WTC11 (cell line): ENCODE data around the gene AMBN. TPM values are rescaled to one million over a fixed set of nuclear protein-coding genes. Genes with fewer than 3 reads are reported as not detected.

Experiments
- ATAC-seq: fragments of 200-7000 bp; cut with Tn5 transposase; 2 replicates; pipeline ENCODE4 v1.10.0; 2021; ENCODE audit warnings: mild to moderate bottlenecking, moderate library complexity
- CTCF ChIA-PET: fragments of 300-600 bp; sonication (Branson Sonifier 250); formaldehyde crosslinking; loops from one replicate; lab custom pipeline; 2021; ENCODE audit warnings: antibody characterized with exemption; lab: Charles Lee
- POLR2A ChIA-PET: fragments of 350-600 bp; sonication (Branson Sonifier 250); formaldehyde crosslinking; loops from one replicate; lab custom pipeline; 2021; ENCODE audit warnings: antibody characterized with exemption; lab: Charles Lee
- DNase-seq: peaks from one replicate; pipeline ENCODE4 v3.0.0; 2021; ENCODE audit warnings: low spot score
- H3K27ac Mint-ChIP-seq: 2 replicates; pipeline ENCODE4 v1.8.0; 2021; ENCODE audit warnings: mixed read lengths
- H3K27me3 Mint-ChIP-seq: 2 replicates; pipeline ENCODE4 v1.8.0; 2021; ENCODE audit warnings: low read depth, mild to moderate bottlenecking, moderate library complexity, mixed read lengths
- H3K36me3 Mint-ChIP-seq: 2 replicates; pipeline ENCODE4 v1.8.0; 2021; ENCODE audit warnings: mixed read lengths
- H3K4me1 Mint-ChIP-seq: 2 replicates; pipeline ENCODE4 v1.8.0; 2022; ENCODE audit warnings: mixed read lengths
- H3K4me3 Mint-ChIP-seq: 2 replicates; pipeline ENCODE4 v1.8.0; 2021; ENCODE audit warnings: mild to moderate bottlenecking, moderate library complexity, mixed read lengths
- H3K9me3 Mint-ChIP-seq: 2 replicates; pipeline ENCODE4 v1.8.0; 2021; ENCODE audit warnings: mixed read lengths
- ATF1 ChIP-seq: sonication (generic); formaldehyde crosslinking; IDR thresholded peaks from 2 replicates; pipeline ENCODE4 v1.8.1; 2023; ENCODE audit warnings: mild to moderate bottlenecking, moderate library complexity, missing genetic modification reagents
- CBFB ChIP-seq: sonication (generic); formaldehyde crosslinking; IDR thresholded peaks from 2 replicates; pipeline ENCODE4 v1.8.1; 2022; ENCODE audit warnings: mild to moderate bottlenecking, low read depth, missing genetic modification reagents
- CREB1 ChIP-seq: sonication (generic); formaldehyde crosslinking; IDR thresholded peaks from 2 replicates; pipeline ENCODE4 v1.8.0; 2023; ENCODE audit warnings: mild to moderate bottlenecking, missing genetic modification reagents
- EMX1 ChIP-seq: fragments of 250-450 bp; sonication (Bioruptor Pico); IDR thresholded peaks from 2 replicates; pipeline ENCODE4 v1.8.0; 2021; ENCODE audit warnings: mild to moderate bottlenecking
- FOXK1 ChIP-seq: sonication (generic); formaldehyde crosslinking; IDR thresholded peaks from 2 replicates; pipeline ENCODE4 v1.8.0; 2022; ENCODE audit warnings: mild to moderate bottlenecking, moderate library complexity, missing genetic modification reagents
- GRHL2 ChIP-seq: fragments of 250-450 bp; sonication (Bioruptor Pico); IDR thresholded peaks from 2 replicates; pipeline ENCODE4 v1.8.0; 2022; ENCODE audit warnings: mild to moderate bottlenecking, moderate library complexity; ENCODE audit not compliant: insufficient replicate concordance, severe bottlenecking
- GTF2I ChIP-seq: fragments of 250-450 bp; sonication (Bioruptor Pico); conservative IDR thresholded peaks from 2 replicates; pipeline ENCODE4 v1.4.0; 2021; ENCODE audit warnings: mild to moderate bottlenecking
- IRF2 ChIP-seq: sonication (generic); formaldehyde crosslinking; IDR thresholded peaks from 2 replicates; pipeline ENCODE4 v1.8.0; 2022; ENCODE audit warnings: low read depth, missing genetic modification reagents, borderline replicate concordance
- KAT7 ChIP-seq: sonication (generic); formaldehyde crosslinking; IDR thresholded peaks from 2 replicates; pipeline ENCODE4 v1.8.1; 2023; ENCODE audit warnings: missing genetic modification reagents, mild to moderate bottlenecking, borderline replicate concordance
- NFATC4 ChIP-seq: fragments of 250-450 bp; sonication (Bioruptor Pico); IDR thresholded peaks from 2 replicates; pipeline ENCODE4 v1.9.0; 2021; ENCODE audit warnings: mild to moderate bottlenecking
- NFYB ChIP-seq: sonication (generic); formaldehyde crosslinking; conservative IDR thresholded peaks from 2 replicates; pipeline ENCODE4 v1.8.0; 2022; ENCODE audit warnings: low read depth, missing genetic modification reagents
- OVOL2 ChIP-seq: fragments of 250-450 bp; sonication (Bioruptor Pico); IDR thresholded peaks from 2 replicates; pipeline ENCODE4 v1.9.0; 2021; ENCODE audit warnings: mild to moderate bottlenecking, borderline replicate concordance
- RELA ChIP-seq: sonication (generic); formaldehyde crosslinking; IDR thresholded peaks from 2 replicates; pipeline ENCODE4 v1.8.1; 2022; ENCODE audit warnings: missing genetic modification reagents, mild to moderate bottlenecking, borderline replicate concordance
- SMAD3 ChIP-seq: sonication (generic); formaldehyde crosslinking; IDR thresholded peaks from 2 replicates; pipeline ENCODE4 v1.8.0; 2022; ENCODE audit warnings: missing genetic modification reagents, mild to moderate bottlenecking, borderline replicate concordance
- SOX15 ChIP-seq: fragments of 250-450 bp; sonication (Bioruptor Pico); IDR thresholded peaks from 2 replicates; pipeline ENCODE4 v1.9.0; 2021; ENCODE audit warnings: mild to moderate bottlenecking
- SP1 ChIP-seq: sonication (generic); formaldehyde crosslinking; conservative IDR thresholded peaks from 2 replicates; pipeline ENCODE4 v1.8.1; 2022; ENCODE audit warnings: missing genetic modification reagents
- ZNF121 ChIP-seq: sonication (generic); formaldehyde crosslinking; IDR thresholded peaks from 2 replicates; pipeline ENCODE4 v1.8.0; 2023; ENCODE audit warnings: missing genetic modification reagents
- ZNF219 ChIP-seq: sonication (generic); formaldehyde crosslinking; IDR thresholded peaks from 2 replicates; pipeline ENCODE4 v1.8.0; 2023; ENCODE audit warnings: missing genetic modification reagents, mild to moderate bottlenecking, borderline replicate concordance
- ZNF232 ChIP-seq: sonication (generic); formaldehyde crosslinking; IDR thresholded peaks from 2 replicates; pipeline ENCODE4 v1.8.0; 2022; ENCODE audit warnings: mild to moderate bottlenecking, missing genetic modification reagents
- ZNF396 ChIP-seq: fragments of 250-450 bp; sonication (Bioruptor Pico); IDR thresholded peaks from 2 replicates; pipeline ENCODE4 v1.8.0; 2021; ENCODE audit warnings: mild to moderate bottlenecking, moderate library complexity, borderline replicate concordance
- total RNA-seq: library from RNA; stranded (reverse); gene quantifications from 3 replicates; pipeline ENCODE4 v1.2.3, GENCODE V29; 2021
- TF ChIP-seq, protein P1 (sequence below): sonication (generic); formaldehyde crosslinking; IDR thresholded peaks from 2 replicates; pipeline ENCODE4 v1.8.1; 2023; ENCODE audit warnings: mild to moderate bottlenecking, missing genetic modification reagents
- TF ChIP-seq, protein P2 (sequence below): sonication (generic); formaldehyde crosslinking; IDR thresholded peaks from 2 replicates; pipeline ENCODE4 v1.8.1; 2022; ENCODE audit warnings: mild to moderate bottlenecking, moderate library complexity, missing genetic modification reagents
- TF ChIP-seq, protein P3 (sequence below): sonication (generic); formaldehyde crosslinking; IDR thresholded peaks from 2 replicates; pipeline ENCODE4 v1.8.0; 2023; ENCODE audit warnings: missing genetic modification reagents
- TF ChIP-seq, protein P4 (sequence below): fragments of 250-450 bp; sonication (Bioruptor Pico); IDR thresholded peaks from 2 replicates; pipeline ENCODE4 v2.1.2; 2022; ENCODE audit warnings: mild to moderate bottlenecking, moderate library complexity
- TF ChIP-seq, protein P5 (sequence below): fragments of 250-450 bp; sonication (Bioruptor Pico); IDR thresholded peaks from 2 replicates; pipeline ENCODE4 v1.9.0; 2021; ENCODE audit warnings: mild to moderate bottlenecking
- TF ChIP-seq, protein P6 (sequence below): sonication (generic); formaldehyde crosslinking; IDR thresholded peaks from 2 replicates; pipeline ENCODE4 v1.8.1; 2023; ENCODE audit warnings: mild to moderate bottlenecking, missing genetic modification reagents

AMBN gene
- total RNA-seq, 1 experiment from 2014 or later, result not detected

DNA sequence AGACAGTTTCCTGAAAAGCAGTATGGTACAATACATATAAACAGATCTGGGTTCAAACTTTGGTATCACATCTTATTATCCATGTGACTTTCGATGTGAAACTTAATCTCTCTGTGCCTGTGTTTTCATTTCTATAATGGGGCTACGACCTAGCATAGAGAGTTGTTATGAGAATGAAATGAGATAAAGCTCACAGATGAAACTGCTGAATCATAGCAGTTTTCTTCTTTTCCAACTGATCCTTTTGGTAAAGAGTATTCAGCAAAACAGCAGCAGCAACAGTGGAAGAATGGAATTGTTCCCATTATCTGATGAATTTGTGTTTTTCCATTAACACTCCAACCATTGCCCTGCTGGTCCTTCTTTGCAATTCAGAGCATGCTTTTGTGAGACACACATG lies 16.3 kb downstream of the AMBN start:
- DNase-seq (no peak), ATAC-seq (no peak)
- Mint-ChIP-seq H3K4me1 (peaks cover 6% of the 10 kb centered on the region; the same call in 1 of the 2 replicates), H3K9me3 (peaks cover 4% of the 10 kb centered on the region), H3K27ac (no peak overlapping the region), H3K27me3 (no peaks in the 10 kb centered on the region), H3K4me3 (no peak overlapping the region), H3K36me3 (no peaks in the 10 kb centered on the region)
- POLR2A ChIA-PET, result no interaction called here
- TF ChIP-seq SMAD3 (CRISPR knock-in tag), result no peak
- TF ChIP-seq, protein P1, sequence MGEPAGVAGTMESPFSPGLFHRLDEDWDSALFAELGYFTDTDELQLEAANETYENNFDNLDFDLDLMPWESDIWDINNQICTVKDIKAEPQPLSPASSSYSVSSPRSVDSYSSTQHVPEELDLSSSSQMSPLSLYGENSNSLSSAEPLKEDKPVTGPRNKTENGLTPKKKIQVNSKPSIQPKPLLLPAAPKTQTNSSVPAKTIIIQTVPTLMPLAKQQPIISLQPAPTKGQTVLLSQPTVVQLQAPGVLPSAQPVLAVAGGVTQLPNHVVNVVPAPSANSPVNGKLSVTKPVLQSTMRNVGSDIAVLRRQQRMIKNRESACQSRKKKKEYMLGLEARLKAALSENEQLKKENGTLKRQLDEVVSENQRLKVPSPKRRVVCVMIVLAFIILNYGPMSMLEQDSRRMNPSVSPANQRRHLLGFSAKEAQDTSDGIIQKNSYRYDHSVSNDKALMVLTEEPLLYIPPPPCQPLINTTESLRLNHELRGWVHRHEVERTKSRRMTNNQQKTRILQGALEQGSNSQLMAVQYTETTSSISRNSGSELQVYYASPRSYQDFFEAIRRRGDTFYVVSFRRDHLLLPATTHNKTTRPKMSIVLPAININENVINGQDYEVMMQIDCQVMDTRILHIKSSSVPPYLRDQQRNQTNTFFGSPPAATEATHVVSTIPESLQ (CRISPR knock-in tag), result no peak
- TF ChIP-seq GTF2I (CRISPR knock-in tag), result no peak
- TF ChIP-seq ZNF396 (CRISPR knock-in tag), result no peak
- no peak for TF ChIP-seq OVOL2 (CRISPR knock-in tag)
- TF ChIP-seq, protein P2, sequence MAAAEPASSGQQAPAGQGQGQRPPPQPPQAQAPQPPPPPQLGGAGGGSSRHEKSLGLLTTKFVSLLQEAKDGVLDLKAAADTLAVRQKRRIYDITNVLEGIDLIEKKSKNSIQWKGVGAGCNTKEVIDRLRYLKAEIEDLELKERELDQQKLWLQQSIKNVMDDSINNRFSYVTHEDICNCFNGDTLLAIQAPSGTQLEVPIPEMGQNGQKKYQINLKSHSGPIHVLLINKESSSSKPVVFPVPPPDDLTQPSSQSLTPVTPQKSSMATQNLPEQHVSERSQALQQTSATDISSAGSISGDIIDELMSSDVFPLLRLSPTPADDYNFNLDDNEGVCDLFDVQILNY (CRISPR knock-in tag), result no peak
- no peak for TF ChIP-seq SP1 (CRISPR knock-in tag)
- no peak for TF ChIP-seq RELA (CRISPR knock-in tag)
- no peak for TF ChIP-seq CBFB
- TF ChIP-seq, protein P3, sequence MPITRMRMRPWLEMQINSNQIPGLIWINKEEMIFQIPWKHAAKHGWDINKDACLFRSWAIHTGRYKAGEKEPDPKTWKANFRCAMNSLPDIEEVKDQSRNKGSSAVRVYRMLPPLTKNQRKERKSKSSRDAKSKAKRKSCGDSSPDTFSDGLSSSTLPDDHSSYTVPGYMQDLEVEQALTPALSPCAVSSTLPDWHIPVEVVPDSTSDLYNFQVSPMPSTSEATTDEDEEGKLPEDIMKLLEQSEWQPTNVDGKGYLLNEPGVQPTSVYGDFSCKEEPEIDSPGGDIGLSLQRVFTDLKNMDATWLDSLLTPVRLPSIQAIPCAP (CRISPR knock-in tag), result no peak
- no peak for TF ChIP-seq ZNF232 (CRISPR knock-in tag)
- no peak for TF ChIP-seq KAT7 (CRISPR knock-in tag)
- CTCF ChIA-PET, result no interaction called here

DNA sequence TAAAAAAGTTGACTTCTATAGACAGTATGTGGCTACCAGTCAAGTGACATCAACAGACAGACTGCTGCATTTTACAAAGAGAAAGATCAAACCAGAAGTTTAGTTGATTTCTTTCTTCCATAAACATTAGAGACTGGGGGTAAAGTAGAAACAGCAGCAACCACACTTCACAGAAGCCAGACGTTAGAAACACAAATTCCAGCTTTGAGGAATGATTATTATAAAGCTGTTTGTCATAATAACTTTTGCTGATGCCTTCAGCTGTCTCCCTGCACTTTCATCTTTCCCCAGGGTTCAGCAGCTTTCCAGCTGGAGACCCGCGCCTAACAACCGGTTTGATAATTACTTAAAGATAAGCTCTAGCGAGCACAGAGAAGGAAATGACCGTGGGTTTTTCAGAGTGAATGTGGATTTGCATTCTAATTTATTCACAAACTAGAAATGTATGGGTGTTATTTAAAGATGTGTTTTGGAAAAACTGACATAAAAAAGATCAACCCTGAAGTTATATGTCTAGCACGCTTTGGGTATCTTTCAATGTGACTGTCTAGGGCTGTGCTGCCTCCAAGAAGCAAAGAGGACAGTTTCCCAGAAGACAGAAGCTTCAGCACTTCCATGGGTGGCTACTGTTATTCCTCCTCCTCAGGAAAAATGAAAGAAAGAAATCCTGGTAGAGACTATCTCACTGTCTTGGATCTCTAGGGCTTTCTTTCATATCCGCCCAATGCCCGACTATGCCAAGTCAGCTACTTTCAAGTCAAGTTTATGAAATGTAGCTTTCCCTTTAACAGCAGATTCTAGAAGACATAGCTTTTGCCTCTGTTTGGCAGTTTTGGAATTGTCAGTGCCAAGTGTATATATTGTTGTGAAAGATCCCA lies 21.5 kb downstream of the AMBN start:
- no peak for ATAC-seq
- ChIA-PET CTCF (interaction anchor here (1.8 kb wide), 1 partner anchor 11 kb away, joined by 6 read pairs; no protein-coding TSS in a partner anchor), POLR2A (no interaction called here)
- Mint-ChIP-seq H3K4me3 (no peak overlapping the region), H3K27me3 (no peaks in the 10 kb centered on the region), H3K36me3 (no peaks in the 10 kb centered on the region), H3K4me1 (peaks cover under 1% of the 10 kb centered on the region), H3K9me3 (peaks cover 7% of the 10 kb centered on the region), H3K27ac (no peak overlapping the region)
- no peak for DNase-seq
- TF ChIP-seq, protein P4, sequence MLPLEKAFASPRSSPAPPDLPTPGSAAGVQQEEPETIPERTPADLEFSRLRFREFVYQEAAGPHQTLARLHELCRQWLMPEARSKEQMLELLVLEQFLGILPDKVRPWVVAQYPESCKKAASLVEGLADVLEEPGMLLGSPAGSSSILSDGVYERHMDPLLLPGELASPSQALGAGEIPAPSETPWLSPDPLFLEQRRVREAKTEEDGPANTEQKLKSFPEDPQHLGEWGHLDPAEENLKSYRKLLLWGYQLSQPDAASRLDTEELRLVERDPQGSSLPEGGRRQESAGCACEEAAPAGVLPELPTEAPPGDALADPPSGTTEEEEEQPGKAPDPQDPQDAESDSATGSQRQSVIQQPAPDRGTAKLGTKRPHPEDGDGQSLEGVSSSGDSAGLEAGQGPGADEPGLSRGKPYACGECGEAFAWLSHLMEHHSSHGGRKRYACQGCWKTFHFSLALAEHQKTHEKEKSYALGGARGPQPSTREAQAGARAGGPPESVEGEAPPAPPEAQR (CRISPR knock-in tag), result no peak
- TF ChIP-seq GTF2I (CRISPR knock-in tag) (no peak), CREB1 (CRISPR knock-in tag) (no peak), SMAD3 (CRISPR knock-in tag) (no peak), SP1 (CRISPR knock-in tag) (no peak), IRF2 (no peak), FOXK1 (CRISPR knock-in tag) (no peak), EMX1 (no peak), ATF1 (CRISPR knock-in tag) (no peak), NFYB (CRISPR knock-in tag) (no peak), GRHL2 (CRISPR knock-in tag) (no peak), ZNF121 (no peak), ZNF219 (no peak), OVOL2 (CRISPR knock-in tag) (no peak), SOX15 (CRISPR knock-in tag) (no peak), ZNF232 (CRISPR knock-in tag) (no peak), NFATC4 (no peak)
- TF ChIP-seq, protein P2 (CRISPR knock-in tag), result no peak
- TF ChIP-seq, protein P5, sequence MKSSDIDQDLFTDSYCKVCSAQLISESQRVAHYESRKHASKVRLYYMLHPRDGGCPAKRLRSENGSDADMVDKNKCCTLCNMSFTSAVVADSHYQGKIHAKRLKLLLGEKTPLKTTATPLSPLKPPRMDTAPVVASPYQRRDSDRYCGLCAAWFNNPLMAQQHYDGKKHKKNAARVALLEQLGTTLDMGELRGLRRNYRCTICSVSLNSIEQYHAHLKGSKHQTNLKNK, result no peak
- TF ChIP-seq, protein P6, sequence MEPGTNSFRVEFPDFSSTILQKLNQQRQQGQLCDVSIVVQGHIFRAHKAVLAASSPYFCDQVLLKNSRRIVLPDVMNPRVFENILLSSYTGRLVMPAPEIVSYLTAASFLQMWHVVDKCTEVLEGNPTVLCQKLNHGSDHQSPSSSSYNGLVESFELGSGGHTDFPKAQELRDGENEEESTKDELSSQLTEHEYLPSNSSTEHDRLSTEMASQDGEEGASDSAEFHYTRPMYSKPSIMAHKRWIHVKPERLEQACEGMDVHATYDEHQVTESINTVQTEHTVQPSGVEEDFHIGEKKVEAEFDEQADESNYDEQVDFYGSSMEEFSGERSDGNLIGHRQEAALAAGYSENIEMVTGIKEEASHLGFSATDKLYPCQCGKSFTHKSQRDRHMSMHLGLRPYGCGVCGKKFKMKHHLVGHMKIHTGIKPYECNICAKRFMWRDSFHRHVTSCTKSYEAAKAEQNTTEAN (CRISPR knock-in tag), result no peak
